ELR (cell line): ENCODE data around the gene MTSS2.

Source experiments
- DNase-seq: peaks from one replicate; pipeline ENCODE4 v3.0.0-alpha.2; 2015; ENCODE audit warnings: low read depth

The MTSS2 gene

DNA sequence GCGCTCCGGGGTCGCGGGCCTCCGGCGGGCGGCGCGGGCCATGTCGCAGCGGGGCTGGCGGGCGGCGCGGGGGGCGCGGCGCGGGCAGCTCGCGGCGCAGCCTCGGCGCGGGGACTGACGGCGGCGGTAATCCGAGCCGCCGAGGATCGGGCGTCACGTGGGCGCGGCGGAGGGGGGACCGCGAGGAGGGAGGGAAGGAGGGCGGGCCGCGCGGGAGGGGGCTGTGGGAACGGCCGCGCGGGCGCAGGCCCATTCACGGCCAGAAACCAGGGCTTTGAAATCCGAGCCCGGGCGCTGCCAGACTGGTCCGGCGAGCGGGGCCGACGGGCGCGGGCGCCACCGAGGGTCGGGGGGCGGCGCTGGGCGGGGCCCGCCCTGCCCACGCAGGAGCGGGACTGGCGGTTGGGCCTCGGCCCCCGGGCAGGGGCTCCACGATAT is at the start of gene MTSS2:
Gene MTSS2, minus strand, starts transcription at position 116 of the 438 bp plus-strand sequence. CDS start 262 bp downstream, outside the sequence.
- DNase-seq, result peak; percentile 88

- DNase-seq, result peak; percentile 85
Observed at GRCh38 chr16:70735141-70735979, 49.5 kb upstream of the MTSS2 start.

DNA sequence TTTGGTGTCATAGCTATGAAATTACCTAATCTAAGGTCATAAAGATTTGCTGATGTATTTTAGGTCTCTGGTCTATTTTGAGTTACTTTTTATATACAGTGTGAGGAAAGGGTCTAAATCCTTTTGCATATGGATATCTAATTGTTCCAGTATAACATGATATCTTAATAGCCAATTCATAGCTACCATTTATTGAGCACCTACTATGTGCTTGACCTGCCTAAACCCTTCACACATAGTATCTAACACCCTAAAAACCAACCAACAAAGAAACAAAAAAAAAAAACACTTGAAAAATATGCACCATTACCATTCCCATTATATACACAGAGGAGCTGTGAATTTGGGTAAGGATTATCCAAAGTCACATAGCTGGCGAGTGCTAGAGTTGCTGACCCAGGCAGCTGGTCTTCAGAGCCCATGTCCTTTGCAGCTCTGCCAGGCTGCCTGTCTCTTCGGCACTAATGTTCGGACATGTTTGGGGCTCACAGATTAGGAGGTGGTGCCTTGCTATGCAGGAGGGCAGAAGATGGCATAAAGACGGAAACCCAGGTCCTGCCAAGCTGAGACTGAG is 48.8 kb upstream of the MTSS2 start:
- no peak for DNase-seq

DNA sequence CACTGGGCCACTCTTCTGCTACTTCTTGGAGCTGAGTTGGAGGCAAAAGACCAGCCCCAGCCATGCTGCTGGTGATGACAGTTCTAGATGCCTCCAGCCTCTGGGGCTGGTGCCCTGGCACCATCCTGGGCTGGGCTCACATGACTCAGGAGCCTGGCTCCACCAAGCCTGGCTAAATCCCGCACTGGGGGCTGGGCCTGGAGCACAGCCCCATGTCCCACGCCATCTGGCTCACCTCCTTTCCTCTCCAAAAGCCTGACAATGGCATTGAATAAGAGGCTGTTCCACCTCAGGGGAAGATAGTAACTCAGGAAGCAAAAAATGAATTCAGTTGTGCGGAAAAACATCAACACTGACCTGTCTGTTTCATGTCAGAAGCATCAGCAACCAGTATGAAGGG is 45.1 kb upstream of the MTSS2 start:
- no peak for DNase-seq

DNA sequence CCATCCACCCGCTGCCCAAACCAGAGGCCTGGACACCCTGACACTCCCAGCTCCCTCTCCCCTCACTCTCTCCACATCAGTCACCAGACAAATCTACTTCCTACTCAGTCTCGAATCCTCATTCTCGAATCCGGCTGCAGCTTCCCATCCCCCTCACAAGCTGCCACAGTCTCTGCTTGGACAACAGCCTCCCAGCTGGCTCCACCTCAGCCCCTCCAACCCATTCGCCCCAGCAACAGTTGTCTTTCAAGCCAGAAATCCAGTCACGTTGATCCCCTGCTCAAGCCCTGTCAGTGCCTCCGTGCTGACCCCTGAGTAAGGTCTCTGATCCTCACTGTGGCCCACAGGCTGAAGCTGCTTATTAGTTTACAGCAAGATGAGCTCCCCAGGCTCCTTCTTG is 44.2 kb upstream of the MTSS2 start:
- no peak for DNase-seq

DNA sequence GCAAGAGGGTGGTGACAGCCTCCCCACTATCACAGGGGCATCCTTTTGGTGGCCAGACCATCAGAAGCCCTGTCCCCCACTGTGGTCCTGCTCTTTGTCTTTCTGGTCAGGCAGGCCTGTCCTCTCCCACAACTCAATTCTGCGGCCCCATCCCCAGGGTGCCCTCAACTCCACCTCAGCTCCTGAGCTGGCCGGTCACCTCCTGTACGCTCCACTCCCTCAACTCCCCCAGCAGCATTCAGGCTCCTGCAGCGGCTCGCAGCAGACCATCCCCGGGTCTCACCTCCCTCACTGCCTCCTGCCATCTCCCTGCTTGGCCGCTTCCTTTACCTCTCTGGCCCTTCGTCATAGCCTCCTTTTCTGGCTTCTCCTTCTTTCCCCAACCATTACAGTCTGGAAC is 43.4 kb upstream of the MTSS2 start:
- DNase-seq, result no peak

- DNase-seq, result no peak
Observed at GRCh38 chr16:70728150-70728549, 42.3 kb upstream of the MTSS2 start.

DNA sequence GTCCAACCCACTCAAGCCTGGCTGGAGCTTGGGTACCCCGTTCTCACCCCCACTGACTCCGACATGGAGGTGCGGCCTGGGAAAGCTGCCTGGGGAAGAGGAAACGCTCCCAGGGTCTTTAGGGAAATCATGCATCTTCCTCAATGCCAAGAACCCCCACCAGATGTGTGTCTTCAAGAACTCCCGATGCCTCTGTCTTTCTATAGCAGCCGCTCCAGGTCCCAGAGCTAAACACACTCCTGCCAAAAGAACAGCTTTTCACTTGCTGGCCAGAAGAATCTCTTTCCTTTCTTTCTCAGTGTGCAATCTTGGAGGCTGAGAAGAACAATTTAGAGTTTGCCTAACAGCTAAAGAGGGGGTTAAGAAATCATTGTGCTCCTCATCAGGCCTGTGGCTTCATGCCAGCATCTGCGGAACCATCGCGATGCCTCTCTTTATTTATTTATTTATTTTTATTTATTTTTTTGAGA is 41.1 kb upstream of the MTSS2 start:
- DNase-seq, result no peak

- no peak for DNase-seq
Observed at GRCh38 chr16:70725912-70726828, 40.3 kb upstream of the MTSS2 start.

- no peak for DNase-seq
Observed at GRCh38 chr16:70725024-70725911, 39.4 kb upstream of the MTSS2 start.

DNA sequence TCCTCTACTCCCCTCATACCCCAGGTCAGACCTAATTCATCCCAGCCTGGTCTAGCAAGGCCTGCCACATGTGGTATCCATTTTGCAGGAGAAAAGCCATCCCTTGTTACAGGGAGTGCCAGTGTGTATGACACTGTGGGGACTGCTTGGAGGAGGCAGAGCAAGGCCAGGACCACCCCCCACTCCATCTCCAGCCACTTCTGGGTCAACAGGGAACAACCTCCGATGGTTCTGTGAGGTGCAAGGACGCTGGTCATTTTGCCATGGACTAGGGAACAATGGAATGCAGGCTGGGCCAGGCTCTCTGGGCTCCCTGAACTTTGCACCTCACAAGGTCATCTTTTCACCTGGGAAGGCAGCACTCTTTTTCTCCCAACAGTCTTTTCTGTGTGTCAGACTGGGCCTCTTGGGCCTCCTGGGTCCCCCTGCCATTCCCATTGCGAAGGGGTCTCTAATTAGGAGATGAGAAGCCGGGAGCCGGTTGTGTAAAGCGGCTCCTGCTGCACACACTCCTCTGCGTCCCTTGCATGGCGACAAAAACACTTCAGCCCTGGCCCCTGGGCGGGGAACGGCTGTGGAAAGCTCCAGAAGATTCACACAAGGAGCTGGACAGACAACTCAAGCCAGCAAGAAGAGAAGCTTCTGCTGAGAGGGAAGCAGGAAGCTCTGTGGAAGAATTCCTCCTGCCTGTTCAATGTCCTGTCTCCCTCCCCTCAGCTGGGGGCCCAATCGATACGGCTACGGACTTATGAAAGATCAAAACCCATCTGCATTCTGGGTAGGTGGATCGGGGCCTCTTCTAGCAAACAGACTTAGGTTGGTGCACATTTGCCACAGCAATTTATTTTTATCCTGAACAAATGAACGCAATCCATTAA is 38.5 kb upstream of the MTSS2 start:
- no peak for DNase-seq

- DNase-seq, result no peak
Observed at GRCh38 chr16:70723740-70724145, 37.9 kb upstream of the MTSS2 start.

GRCh38 chr16:70721202-70721963 is 35.5 kb upstream of the MTSS2 start:
- no peak for DNase-seq

DNA sequence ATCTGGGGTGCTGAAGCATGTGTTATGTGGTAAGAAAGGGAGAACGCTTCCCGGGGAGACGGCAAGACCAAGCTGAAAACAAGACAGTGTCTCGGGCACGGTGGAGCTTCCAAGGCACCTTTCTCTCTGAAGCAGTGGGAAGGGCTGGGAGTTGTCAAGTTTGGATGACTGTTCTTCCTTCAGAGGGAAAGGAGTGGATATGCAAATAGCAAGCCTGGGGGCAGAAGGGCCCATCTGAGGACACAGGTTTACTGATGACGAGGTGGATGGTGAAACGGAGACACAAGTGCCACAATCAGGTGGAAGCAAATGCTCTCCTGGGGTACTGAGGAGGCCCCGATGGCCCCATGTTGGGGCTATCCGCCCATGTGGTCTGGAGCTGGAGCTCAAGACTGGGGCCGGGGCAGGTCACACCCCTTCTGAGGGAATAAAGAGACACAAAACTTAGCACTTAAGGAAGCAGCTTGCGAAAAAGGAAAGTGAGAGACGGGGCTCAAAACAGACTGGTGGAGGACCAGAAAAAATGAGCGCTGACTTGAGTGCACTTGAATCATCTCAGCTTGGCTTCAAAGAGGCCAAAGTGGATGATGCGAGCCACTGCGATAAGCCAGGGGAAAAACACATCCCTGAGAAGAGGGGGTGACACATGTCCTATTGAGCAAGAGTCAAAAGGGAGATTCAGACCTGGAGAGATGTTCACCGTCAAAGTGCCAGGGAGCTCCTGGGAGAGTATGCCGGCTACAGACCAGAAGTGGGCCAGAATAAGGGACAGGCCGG is 34.8 kb upstream of the MTSS2 start:
- DNase-seq, result no peak

DNA sequence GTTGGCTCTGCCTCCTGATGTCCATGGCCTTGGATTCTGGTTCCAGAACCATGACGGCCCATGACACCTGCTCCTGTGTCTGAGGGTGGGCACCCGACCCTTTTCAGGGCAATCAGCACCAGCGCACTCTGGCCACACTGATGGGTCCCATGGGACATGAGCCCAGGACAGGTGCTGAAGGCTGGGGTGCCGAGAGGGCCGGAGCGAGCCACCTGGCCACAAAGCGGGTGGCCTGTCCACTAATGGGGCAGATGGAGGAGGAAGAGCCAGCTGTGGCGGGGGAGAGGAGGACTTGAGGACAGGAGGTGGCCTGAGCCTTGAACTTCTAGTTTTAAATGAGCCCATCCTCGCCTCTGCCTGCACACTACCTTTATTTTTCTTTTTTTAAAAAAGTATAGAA is 31.2 kb upstream of the MTSS2 start:
- DNase-seq, result no peak

DNA sequence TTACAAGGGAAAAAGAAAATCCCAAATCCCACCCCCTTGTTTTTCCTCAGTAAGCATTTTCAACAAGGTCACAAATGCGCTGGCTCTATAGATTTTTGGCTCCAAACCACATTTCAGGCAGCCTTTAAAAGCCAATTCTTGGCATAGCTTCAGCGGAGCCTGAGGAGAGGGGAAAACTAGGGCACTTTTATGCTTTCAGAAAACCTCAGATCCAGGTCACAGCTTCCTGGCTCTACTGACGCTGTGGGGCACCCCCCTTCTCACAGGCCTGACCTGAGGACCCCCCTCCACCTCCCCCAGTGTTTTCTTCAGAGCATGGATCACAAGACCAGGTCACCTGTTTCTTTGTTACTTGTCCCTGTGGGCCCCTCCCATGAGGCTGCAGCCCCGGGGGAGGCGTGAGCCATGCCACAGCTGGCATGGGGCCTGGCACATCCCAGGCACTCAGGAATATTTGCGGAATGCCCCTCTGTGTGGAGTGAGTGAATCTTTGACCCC is 30.1 kb upstream of the MTSS2 start:
- DNase-seq, result no peak

GRCh38 chr16:70715055-70715858 is 29.4 kb upstream of the MTSS2 start:
- peak; percentile 99 for DNase-seq

GRCh38 chr16:70714581-70715054 is 28.8 kb upstream of the MTSS2 start:
- no peak for DNase-seq
